Subcutaneous preadipocyte (primary cell): ENCODE results near the gene EIF5B. TPM values are rescaled to one million over a fixed set of nuclear protein-coding genes. Genes with fewer than 3 reads are reported as not detected.

ENCODE experiments used
- total RNA-seq: library from RNA; depleted of rRNA; stranded (reverse); fragments of >200 nt; gene quantifications from 2 replicates; pipeline ENCODE4 v1.2.3, GENCODE V29; 2012

EIF5B gene, protein sequence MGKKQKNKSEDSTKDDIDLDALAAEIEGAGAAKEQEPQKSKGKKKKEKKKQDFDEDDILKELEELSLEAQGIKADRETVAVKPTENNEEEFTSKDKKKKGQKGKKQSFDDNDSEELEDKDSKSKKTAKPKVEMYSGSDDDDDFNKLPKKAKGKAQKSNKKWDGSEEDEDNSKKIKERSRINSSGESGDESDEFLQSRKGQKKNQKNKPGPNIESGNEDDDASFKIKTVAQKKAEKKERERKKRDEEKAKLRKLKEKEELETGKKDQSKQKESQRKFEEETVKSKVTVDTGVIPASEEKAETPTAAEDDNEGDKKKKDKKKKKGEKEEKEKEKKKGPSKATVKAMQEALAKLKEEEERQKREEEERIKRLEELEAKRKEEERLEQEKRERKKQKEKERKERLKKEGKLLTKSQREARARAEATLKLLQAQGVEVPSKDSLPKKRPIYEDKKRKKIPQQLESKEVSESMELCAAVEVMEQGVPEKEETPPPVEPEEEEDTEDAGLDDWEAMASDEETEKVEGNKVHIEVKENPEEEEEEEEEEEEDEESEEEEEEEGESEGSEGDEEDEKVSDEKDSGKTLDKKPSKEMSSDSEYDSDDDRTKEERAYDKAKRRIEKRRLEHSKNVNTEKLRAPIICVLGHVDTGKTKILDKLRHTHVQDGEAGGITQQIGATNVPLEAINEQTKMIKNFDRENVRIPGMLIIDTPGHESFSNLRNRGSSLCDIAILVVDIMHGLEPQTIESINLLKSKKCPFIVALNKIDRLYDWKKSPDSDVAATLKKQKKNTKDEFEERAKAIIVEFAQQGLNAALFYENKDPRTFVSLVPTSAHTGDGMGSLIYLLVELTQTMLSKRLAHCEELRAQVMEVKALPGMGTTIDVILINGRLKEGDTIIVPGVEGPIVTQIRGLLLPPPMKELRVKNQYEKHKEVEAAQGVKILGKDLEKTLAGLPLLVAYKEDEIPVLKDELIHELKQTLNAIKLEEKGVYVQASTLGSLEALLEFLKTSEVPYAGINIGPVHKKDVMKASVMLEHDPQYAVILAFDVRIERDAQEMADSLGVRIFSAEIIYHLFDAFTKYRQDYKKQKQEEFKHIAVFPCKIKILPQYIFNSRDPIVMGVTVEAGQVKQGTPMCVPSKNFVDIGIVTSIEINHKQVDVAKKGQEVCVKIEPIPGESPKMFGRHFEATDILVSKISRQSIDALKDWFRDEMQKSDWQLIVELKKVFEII
- 19.5 and 22.1 TPM in 2 replicates for total RNA-seq

DNA sequence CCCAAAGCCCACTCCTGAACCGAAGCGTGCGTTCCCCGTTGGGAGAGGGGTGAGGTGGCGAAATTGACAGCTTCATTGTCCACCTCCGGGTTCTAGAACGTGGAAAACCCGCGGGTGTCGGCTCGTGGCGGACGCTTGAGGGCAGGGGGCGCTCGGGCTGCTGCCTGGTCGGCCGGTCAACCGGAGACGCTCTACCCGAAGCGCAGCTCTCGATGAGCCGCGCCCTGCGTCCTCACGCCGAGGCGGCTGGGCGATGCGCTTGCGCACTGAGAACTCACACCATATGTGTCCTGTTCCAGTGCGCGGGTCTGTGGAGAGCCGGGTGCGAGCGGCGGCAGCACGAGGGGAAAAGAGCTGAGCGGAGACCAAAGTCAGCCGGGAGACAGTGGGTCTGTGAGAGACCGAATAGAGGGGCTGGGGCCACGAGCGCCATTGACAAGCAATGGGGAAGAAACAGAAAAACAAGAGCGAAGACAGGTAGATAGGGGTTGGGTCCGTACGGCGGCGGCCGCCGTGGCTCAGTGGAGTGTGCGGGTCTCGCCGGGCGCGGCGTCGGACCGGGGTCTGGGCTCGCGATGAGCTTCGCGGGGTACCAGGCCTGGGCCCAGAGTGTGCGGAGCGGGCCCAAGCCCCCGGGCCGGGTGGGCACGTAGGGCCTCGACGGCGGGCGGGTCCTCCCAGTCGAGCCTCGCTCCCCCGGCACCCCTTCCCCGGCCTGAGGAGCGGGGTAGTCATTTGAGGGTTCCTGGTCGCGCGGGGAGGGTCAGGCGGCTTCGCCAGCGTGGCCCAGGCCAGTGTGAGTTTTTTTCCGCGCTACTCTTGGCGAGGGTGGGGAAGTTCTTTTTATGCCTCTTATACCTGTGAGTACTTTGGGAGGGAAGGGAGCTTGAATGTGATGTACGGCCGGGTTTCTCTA lies at the start of gene EIF5B:
Gene EIF5B (plus strand): TSS at position 277 of the 916 bp plus-strand sequence. CDS start 166 bp downstream, at position 443.

DNA sequence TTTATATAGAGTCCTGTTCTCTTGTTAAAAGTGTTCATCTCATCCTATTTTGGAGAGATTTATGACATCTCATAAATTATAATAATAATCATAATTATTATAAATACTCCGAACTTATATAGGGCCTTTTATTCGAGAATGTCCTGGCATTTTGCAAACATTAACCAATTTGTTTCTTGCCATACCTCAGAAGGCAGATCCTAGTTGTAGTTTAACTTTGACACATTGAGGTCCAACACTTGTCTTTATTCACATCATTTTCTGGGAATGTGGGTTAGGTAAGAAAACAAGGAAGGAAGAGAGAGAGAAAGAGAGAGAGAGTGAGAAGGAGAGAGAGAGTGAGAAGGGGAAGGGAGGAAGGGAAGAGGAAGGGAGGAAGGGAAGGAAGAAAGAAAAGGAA lies 36.1 kb upstream of the EIF5B start, which contains the start of gene LYG1:
Gene LYG1 (minus strand): TSS at position 101 of the 400 bp plus-strand sequence. CDS start 5,527 bp downstream, outside the sequence.

DNA sequence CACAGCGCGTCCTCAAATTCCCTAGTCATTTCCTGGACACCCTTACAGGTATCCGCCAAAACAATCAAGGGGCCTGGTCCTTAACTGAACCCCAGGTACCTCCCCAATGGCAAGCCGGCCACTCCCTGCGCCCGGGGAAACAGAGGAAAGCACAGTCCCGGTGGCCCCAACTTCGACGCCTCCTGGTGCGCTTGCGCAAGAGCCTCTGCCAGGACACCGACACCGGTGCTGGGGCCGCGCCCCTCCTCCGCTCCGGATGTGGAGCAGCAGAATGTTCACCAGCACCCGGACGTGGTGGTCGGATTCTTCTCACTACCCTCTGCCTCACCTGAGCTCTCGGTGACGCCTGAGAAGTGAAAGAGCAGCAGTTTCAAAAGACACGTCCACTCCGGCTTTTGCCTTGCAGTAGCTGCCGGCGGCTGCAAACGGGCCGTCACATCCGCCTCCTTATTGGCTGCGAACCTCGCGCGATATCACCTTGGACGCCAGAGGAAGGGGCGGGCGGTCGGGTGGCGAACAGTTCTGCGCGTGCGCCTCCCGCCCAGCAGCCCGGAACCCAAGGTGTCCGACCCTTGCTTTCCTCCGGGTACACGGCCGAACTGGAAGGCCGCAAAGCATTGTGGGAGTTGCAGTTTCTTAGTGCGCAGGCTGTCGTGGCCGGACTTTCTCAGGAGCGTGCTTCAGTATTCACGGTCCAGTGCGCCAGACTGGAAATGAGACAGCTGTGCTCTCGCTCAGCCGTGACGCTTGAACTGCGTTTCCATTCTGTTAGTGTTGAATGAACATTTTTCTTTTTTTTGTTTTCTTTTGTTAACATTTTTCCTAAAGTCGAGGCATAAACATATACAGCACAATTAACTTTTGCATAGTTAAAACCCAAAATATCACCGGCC lies 1.0 kb upstream of the EIF5B start, which contains the start of gene TXNDC9:
Gene TXNDC9 (minus strand): TSS at position 423 of the 893 bp plus-strand sequence. CDS start 3,123 bp downstream, outside the sequence.

Other genes with a start within 250 kb of the EIF5B start
- not detected in 2 replicates for gene C2orf15, start 195.7 kb upstream of the EIF5B start, total RNA-seq
- 2.3 and 2.6 TPM in 2 replicates for gene TSGA10, start 182.4 kb upstream of the EIF5B start, total RNA-seq
- 5.9 and 6.8 TPM in 2 replicates for gene LIPT1, start 182.4 kb upstream of the EIF5B start, total RNA-seq
- gene MITD1, start 156.3 kb upstream of the EIF5B start, total RNA-seq: 15.8 and 21.3 TPM in 2 replicates
- 41.9 and 47.9 TPM in 2 replicates for gene MRPL30, start 156.2 kb upstream of the EIF5B start, total RNA-seq
- not detected in 2 replicates for gene LYG2, start 81.7 kb upstream of the EIF5B start, total RNA-seq
- under 0.01 and 0.20 TPM in 2 replicates for gene LYG1, start 36.2 kb upstream of the EIF5B start, total RNA-seq
- gene TXNDC9, start 1.1 kb upstream of the EIF5B start, total RNA-seq: 64.5 and 68.3 TPM in 2 replicates
- 20.9 and 34.8 TPM in 2 replicates for gene REV1, start 152.6 kb downstream of the EIF5B start, total RNA-seq